ENCODE measurements around the gene ANKRD60. TPM values are rescaled to one million over a fixed set of nuclear protein-coding genes. Genes with fewer than 3 reads are reported as not detected.

Gene ANKRD60
- total RNA-seq, 1 donor from 2014 or later, result not detected

- H3K36me3 Mint-ChIP-seq (ENCODE audit: low read depth), result peaks cover 11% of the 10 kb centered on the region
- H3K27ac Mint-ChIP-seq (ENCODE audit: unreplicated experiment), result no peak overlapping the region
- DNase-seq (ENCODE audit: low spot score), result no peak
- peaks cover 4% of the 10 kb centered on the region for H3K9me3 Mint-ChIP-seq (ENCODE audit: low read depth)
- H3K27me3 Mint-ChIP-seq (ENCODE audit: low read depth), result no peaks in the 10 kb centered on the region
- H3K4me3 Mint-ChIP-seq (ENCODE audit: unreplicated experiment), result no peak overlapping the region
- H3K4me1 Mint-ChIP-seq (ENCODE audit: low read depth), result no peaks in the 10 kb centered on the region
- TF ChIP-seq, protein P1, sequence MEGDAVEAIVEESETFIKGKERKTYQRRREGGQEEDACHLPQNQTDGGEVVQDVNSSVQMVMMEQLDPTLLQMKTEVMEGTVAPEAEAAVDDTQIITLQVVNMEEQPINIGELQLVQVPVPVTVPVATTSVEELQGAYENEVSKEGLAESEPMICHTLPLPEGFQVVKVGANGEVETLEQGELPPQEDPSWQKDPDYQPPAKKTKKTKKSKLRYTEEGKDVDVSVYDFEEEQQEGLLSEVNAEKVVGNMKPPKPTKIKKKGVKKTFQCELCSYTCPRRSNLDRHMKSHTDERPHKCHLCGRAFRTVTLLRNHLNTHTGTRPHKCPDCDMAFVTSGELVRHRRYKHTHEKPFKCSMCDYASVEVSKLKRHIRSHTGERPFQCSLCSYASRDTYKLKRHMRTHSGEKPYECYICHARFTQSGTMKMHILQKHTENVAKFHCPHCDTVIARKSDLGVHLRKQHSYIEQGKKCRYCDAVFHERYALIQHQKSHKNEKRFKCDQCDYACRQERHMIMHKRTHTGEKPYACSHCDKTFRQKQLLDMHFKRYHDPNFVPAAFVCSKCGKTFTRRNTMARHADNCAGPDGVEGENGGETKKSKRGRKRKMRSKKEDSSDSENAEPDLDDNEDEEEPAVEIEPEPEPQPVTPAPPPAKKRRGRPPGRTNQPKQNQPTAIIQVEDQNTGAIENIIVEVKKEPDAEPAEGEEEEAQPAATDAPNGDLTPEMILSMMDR (IDR thresholded peaks at IDR 0.05), result no peak
These were observed 31.6 kb upstream of the ANKRD60 start for GRCh38 chr20:58260006-58260405.

- H3K27ac Mint-ChIP-seq (ENCODE audit: unreplicated experiment), result no peak overlapping the region
- peaks cover 8% of the 10 kb centered on the region for H3K4me1 Mint-ChIP-seq (ENCODE audit: low read depth)
- peaks cover 4% of the 10 kb centered on the region for H3K9me3 Mint-ChIP-seq (ENCODE audit: low read depth)
- no peak overlapping the region for H3K4me3 Mint-ChIP-seq (ENCODE audit: unreplicated experiment)
- H3K27me3 Mint-ChIP-seq (ENCODE audit: low read depth), result no peaks in the 10 kb centered on the region
- H3K36me3 Mint-ChIP-seq (ENCODE audit: low read depth), result peaks cover 6% of the 10 kb centered on the region
- DNase-seq (ENCODE audit: low spot score), result no peak
- TF ChIP-seq, protein P1 (IDR thresholded peaks at IDR 0.05), result no peak
These were observed 28.4 kb upstream of the ANKRD60 start for GRCh38 chr20:58256842-58257241.

DNA sequence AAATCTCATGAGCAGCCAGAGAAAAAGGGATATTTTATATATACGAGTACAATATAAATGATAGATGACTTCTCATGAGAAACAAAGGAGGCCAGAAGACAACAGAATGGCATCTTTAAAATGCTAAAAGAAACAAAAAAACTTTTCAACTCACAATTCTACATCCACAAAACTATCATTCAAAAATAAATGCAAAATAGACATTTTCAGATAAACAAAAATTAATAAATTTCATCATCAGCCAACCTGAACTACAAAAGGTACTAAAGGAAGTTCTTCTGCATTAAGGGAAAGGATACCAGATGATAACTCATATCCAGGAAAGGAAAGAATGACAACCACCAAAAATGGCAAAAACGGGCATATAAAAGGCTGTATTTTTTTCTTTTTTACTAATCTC, 27.9 kb upstream of the ANKRD60 start:
- Mint-ChIP-seq H3K27ac (ENCODE audit: unreplicated experiment) (no peak overlapping the region), H3K4me3 (ENCODE audit: unreplicated experiment) (no peak overlapping the region), H3K36me3 (ENCODE audit: low read depth) (peaks cover 6% of the 10 kb centered on the region), H3K9me3 (ENCODE audit: low read depth) (peaks cover 4% of the 10 kb centered on the region), H3K27me3 (ENCODE audit: low read depth) (no peaks in the 10 kb centered on the region), H3K4me1 (ENCODE audit: low read depth) (peaks cover 8% of the 10 kb centered on the region)
- no peak for DNase-seq (ENCODE audit: low spot score)
- TF ChIP-seq, protein P1 (IDR thresholded peaks at IDR 0.05), result no peak

GRCh38 chr20:58254890-58255289, 26.4 kb upstream of the ANKRD60 start:
- H3K27me3 Mint-ChIP-seq (ENCODE audit: low read depth), result no peaks in the 10 kb centered on the region
- H3K4me1 Mint-ChIP-seq (ENCODE audit: low read depth), result peaks cover 8% of the 10 kb centered on the region
- peaks cover 4% of the 10 kb centered on the region for H3K9me3 Mint-ChIP-seq (ENCODE audit: low read depth)
- H3K27ac Mint-ChIP-seq (ENCODE audit: unreplicated experiment), result no peak overlapping the region
- no peak overlapping the region for H3K4me3 Mint-ChIP-seq (ENCODE audit: unreplicated experiment)
- TF ChIP-seq, protein P1 (IDR thresholded peaks at IDR 0.05), result no peak
- H3K36me3 Mint-ChIP-seq (ENCODE audit: low read depth), result peaks cover 7% of the 10 kb centered on the region
- no peak for DNase-seq (ENCODE audit: low spot score)

DNA sequence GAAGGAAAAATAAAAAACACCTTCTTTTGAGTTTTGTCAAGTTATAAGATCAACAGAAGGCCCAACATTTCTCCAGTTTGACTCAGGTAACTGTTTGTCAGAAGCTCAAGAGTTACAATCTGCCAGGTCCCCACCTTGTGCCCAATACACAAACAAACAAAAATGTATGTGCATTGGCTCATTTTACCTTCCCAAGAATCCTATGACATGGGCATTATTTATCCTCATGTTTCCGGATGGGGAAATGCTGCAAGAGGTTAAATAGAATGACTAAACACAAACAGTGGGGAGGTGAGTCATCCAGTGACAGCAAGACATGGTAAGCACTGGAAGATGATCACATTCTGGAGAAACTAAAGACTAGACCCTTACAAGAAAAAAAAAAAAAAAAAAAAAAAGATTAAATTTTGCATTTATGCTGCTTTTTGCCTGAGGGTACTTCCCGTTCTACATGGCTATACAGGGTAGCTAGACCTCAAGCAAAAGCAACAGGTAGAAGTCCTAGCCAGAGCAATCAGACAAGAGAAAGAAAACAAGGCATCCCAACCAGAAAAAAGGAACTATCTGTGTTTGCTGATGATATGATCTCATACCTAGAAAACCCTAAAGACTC, 23.6 kb upstream of the ANKRD60 start:
- H3K4me3 Mint-ChIP-seq (ENCODE audit: unreplicated experiment), result no peak overlapping the region
- H3K27ac Mint-ChIP-seq (ENCODE audit: unreplicated experiment), result peak overlapping the region; percentile 84
- H3K9me3 Mint-ChIP-seq (ENCODE audit: low read depth), result peaks cover 3% of the 10 kb centered on the region
- peaks cover 11% of the 10 kb centered on the region for H3K36me3 Mint-ChIP-seq (ENCODE audit: low read depth)
- TF ChIP-seq, protein P1 (IDR thresholded peaks at IDR 0.05), result no peak
- DNase-seq (ENCODE audit: low spot score), result no peak
- H3K4me1 Mint-ChIP-seq (ENCODE audit: low read depth), result peaks cover 8% of the 10 kb centered on the region
- H3K27me3 Mint-ChIP-seq (ENCODE audit: low read depth), result no peaks in the 10 kb centered on the region

All from chondrocyte (in vitro differentiated cells).